Dedifferentiated amniotic fluid mesenchymal stem cell (primary cell): ENCODE data around the gene LEMD1.
A peak's percentile ranks its signal among the peaks of the same experiment; 100 is the strongest.

ENCODE experiments used
- DNase-seq: peaks from one replicate; pipeline ENCODE4 v3.0.0-alpha.2; 2016; ENCODE audit errors: extremely low spot score

The LEMD1 gene

GRCh38 chr1:205354259-205355074 lies 67.4 kb downstream of the LEMD1 start:
- DNase-seq, result peak; percentile 78

GRCh38 chr1:205353612-205354011 lies 68.2 kb downstream of the LEMD1 start:
- DNase-seq, result no peak

- no peak for DNase-seq
Measured at GRCh38 chr1:205353191-205353590, 68.7 kb downstream of the LEMD1 start.

- DNase-seq, result no peak
Measured at GRCh38 chr1:205351984-205352713, 69.7 kb downstream of the LEMD1 start.

GRCh38 chr1:205350691-205351141 lies 71.1 kb downstream of the LEMD1 start:
- DNase-seq, result no peak

GRCh38 chr1:205350124-205350523 lies 71.7 kb downstream of the LEMD1 start:
- DNase-seq, result no peak

GRCh38 chr1:205348554-205349487 lies 73.0 kb downstream of the LEMD1 start:
- DNase-seq, result no peak

GRCh38 chr1:205346956-205347574 lies 74.8 kb downstream of the LEMD1 start:
- no peak for DNase-seq

- DNase-seq, result no peak
Measured at GRCh38 chr1:205345761-205346160, 76.1 kb downstream of the LEMD1 start.

- no peak for DNase-seq
Measured at GRCh38 chr1:205344066-205344928, 77.6 kb downstream of the LEMD1 start.

- DNase-seq, result no peak
Measured at GRCh38 chr1:205343431-205344065, 78.3 kb downstream of the LEMD1 start.

GRCh38 chr1:205342986-205343385 lies 78.9 kb downstream of the LEMD1 start:
- no peak for DNase-seq

GRCh38 chr1:205340676-205341075 lies 81.2 kb downstream of the LEMD1 start:
- no peak for DNase-seq

- DNase-seq, result no peak
Measured at GRCh38 chr1:205339717-205340116, 82.1 kb downstream of the LEMD1 start.

GRCh38 chr1:205339197-205339702 lies 82.6 kb downstream of the LEMD1 start:
- DNase-seq, result no peak

- no peak for DNase-seq
Measured at GRCh38 chr1:205338011-205338410, 83.8 kb downstream of the LEMD1 start.

- DNase-seq, result no peak
Measured at GRCh38 chr1:205337481-205337880, 84.4 kb downstream of the LEMD1 start.

GRCh38 chr1:205335692-205336091 lies 86.2 kb downstream of the LEMD1 start:
- DNase-seq, result peak; percentile 65

- no peak for DNase-seq
Measured at GRCh38 chr1:205332015-205332791, 89.7 kb downstream of the LEMD1 start.
